Thoracic aorta (tissue), 2 donors: ENCODE results near the gene GNG7. TPM values are rescaled to one million over a fixed set of nuclear protein-coding genes. Genes with fewer than 3 reads are reported as not detected.

Experiments
- ATAC-seq: fragments of 150-250 bp; one replicate; pipeline ENCODE4 v1.8.0; 2017; ENCODE audit warnings: low read depth; ENCODE audit not compliant: insufficient number of reproducible peaks, low FRiP score
- DNase-seq: peaks from one replicate; pipeline ENCODE4 v3.0.0-alpha.2; 2020; ENCODE audit warnings: low spot score
- H3K27ac ChIP-seq, 2 donors: fragments of 200-600 bp; sonication (generic); 1 replicate in 1 of 2; 2 replicates in 1 of 2; pipeline ENCODE4 v1.5.1; 2016; ENCODE audit warnings: mild to moderate bottlenecking in 2 of 2, moderate library complexity in 2 of 2
- H3K27me3 ChIP-seq: fragments of 200-600 bp; sonication (generic); replicated peaks from 2 replicates; pipeline ENCODE4 v1.6.0; 2016; ENCODE audit warnings: mild to moderate bottlenecking; ENCODE audit not compliant: insufficient read depth
- H3K36me3 ChIP-seq: fragments of 200-600 bp; sonication (generic); one replicate; pipeline ENCODE4 v1.5.1; 2016
- H3K4me1 ChIP-seq, 2 donors: fragments of 200-600 bp; sonication (generic); 1 replicate in 1 of 2; 2 replicates in 1 of 2; pipeline versions ENCODE4 v1.5.1 to v1.6.0; 2016; ENCODE audit warnings: low read depth in 2 of 2, mild to moderate bottlenecking in 1 of 2; ENCODE audit not compliant: control insufficient read depth in 1 of 2
- H3K4me3 ChIP-seq: fragments of 200-600 bp; sonication (generic); 2 replicates; pipeline ENCODE4 v1.5.1; 2016; ENCODE audit warnings: mild to moderate bottlenecking
- H3K9me3 ChIP-seq: fragments of 200-600 bp; sonication (generic); 2 replicates; pipeline ENCODE4 v1.5.1; 2016
- CTCF ChIP-seq: fragments of 200-600 bp; sonication (generic); IDR thresholded peaks from one replicate; pipeline ENCODE4 v1.5.1; 2019; ENCODE audit warnings: antibody characterized with exemption
- total RNA-seq, 2 donors: library from RNA; depleted of rRNA; stranded (reverse); fragments of >200 nt; gene quantifications; one replicate each; pipeline versions ENCODE4 v1.1.0 to v1.2.3, GENCODE V29; 2016

GNG7 gene
- total RNA-seq, 2 donors from 2014 or later: 2.3 to 3.2 TPM

DNA sequence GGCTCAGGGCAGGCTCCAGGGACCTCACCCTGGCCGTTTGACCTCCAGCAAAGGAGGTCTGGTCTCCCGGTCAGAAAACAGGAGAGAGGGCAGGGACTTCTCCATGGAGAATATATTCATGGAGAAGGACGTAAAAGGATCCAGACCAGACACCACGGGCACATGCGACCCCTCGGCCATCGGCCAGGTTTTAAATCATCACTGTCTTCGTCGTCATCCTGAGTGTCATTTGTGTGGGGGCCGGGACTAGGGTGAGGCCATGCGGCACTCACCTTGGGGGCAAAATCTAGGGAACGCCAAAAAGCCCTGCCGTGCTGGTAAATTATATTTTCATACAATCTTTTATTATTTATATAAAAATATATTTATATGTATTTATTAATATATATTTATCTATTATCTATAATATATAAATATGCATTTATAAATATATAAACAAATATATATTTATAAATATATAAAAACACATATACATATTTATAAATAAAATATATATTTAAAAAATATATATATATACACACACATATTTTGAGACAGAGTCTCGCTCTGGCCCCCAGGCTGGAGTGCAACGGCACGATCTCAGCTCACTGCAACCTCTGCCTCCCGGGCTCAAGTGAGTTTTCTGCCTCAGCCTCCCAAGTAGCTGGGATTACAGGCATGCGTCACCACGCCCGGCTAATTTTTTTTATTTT is 151.2 kb downstream of the GNG7 start:
- no peak overlapping the region for H3K27ac ChIP-seq

DNA sequence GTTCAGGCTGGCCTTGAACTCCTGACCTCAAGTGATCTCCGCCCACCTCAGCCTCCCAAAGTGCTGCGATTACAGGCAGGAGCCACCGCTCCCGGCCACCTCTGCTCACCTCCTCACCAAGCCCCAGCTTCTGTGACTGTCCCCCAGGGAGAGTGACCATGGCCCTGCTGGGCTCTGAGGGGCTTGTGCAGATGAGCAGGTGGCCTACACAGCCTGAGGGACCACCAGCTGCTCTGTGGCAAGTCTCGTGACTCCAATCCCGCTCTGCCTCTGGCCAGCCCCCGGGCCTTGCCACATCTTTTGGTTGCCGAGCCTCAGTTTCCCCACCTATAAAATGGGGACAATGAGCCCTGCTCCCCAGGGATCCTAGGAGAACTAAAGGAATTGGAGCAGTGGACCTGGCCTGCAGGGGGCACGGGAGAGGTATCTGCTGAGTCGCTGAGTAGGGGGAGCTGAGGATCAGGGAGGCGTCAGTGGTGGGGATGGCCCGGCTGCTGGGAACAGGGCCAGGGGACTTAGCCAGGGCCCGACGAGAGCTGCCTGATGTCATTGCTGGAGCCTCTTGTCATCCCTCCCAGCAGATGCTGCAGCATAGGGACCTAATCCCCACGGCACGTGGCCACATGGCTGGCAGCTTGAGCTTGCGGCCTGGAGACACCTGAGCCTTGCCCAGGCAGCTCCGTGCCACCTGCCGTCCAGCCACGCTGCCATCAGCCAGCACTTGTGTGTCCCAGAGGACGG is 151.9 kb downstream of the GNG7 start:
- ATAC-seq (no peak), DNase-seq (no peak)
- peak overlapping the region in 1 of 2 donors; percentile 19 for H3K27ac ChIP-seq
- H3K27me3 ChIP-seq: no peaks in the 10 kb centered on the region
- TF ChIP-seq CTCF: no peak
- H3K36me3 ChIP-seq: no peaks in the 10 kb centered on the region
- H3K9me3 ChIP-seq: no peaks in the 10 kb centered on the region
- H3K4me1 ChIP-seq: peaks cover 26 to 34% of the 10 kb centered on the region in 2 donors
- H3K4me3 ChIP-seq: no peak overlapping the region

More for the DNA sequence above, 151.2 kb downstream of the GNG7 start:
- no peaks in the 10 kb centered on the region for H3K9me3 ChIP-seq
- H3K4me3 ChIP-seq: no peak overlapping the region
- H3K27me3 ChIP-seq: no peaks in the 10 kb centered on the region
- no peak for ATAC-seq
- H3K36me3 ChIP-seq: no peaks in the 10 kb centered on the region
- no peak for DNase-seq
- H3K4me1 ChIP-seq: peaks cover 19 to 30% of the 10 kb centered on the region in 2 donors
- TF ChIP-seq CTCF: no peak

DNA sequence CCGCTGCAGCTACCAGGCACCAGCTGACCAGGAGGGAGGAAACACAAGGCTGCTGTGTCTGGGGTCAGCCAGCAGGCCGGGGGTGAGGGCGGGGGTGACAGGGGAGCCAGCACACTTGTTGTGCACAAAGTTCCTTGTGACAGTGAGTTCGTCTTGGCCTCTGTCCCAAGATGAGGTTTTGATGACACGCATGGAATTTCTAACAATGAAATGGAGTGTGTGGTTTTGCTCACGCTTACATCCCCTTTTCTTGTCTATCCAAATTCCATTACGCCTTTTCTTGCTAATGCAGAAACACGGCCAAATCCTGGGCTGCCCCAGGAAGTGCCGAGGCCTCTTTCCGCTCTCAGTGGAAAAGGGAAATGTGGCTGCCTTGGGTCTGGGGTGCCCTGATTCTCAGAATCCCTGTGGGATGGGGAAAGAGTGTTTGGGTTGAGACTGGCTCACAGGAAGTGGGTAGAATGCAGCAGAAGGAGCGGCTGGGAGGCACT is 152.7 kb downstream of the GNG7 start:
- Histone ChIP-seq H3K27me3 (no peaks in the 10 kb centered on the region), H3K36me3 (no peaks in the 10 kb centered on the region), H3K9me3 (no peaks in the 10 kb centered on the region), H3K4me1 (peaks cover 27 to 34% of the 10 kb centered on the region in 2 donors), H3K4me3 (no peak overlapping the region), H3K27ac (peak overlapping the region in 1 of 2 donors; percentile 19)
- TF ChIP-seq CTCF: no peak
- DNase-seq: no peak
- ATAC-seq: no peak

DNA sequence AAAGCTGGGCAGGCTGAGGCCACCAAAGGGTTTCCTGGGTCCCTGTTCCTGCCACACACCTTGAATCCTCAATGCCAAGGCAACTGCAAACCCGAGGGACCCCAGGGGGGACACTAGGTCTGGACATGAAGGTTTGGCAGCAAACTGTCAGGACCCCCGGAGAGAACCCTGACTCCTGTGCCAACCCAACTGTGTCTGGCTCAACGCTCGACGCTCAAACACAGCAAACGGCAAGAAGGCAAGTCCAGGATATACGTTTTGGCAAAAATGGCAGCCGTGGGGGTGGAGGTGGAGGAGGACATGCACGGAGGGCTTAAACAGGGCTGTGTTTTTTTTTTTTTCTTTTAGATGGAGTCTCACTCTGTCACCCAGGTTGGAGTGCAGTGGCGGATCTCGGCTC is 153.5 kb downstream of the GNG7 start:
- no peak overlapping the region for H3K4me3 ChIP-seq
- no peaks in the 10 kb centered on the region for H3K36me3 ChIP-seq
- peaks cover 31 to 38% of the 10 kb centered on the region in 2 donors for H3K4me1 ChIP-seq
- H3K27me3 ChIP-seq: no peaks in the 10 kb centered on the region
- TF ChIP-seq CTCF: no peak
- H3K9me3 ChIP-seq: no peaks in the 10 kb centered on the region
- no peak for DNase-seq
- ATAC-seq: no peak
- no peak overlapping the region for H3K27ac ChIP-seq

DNA sequence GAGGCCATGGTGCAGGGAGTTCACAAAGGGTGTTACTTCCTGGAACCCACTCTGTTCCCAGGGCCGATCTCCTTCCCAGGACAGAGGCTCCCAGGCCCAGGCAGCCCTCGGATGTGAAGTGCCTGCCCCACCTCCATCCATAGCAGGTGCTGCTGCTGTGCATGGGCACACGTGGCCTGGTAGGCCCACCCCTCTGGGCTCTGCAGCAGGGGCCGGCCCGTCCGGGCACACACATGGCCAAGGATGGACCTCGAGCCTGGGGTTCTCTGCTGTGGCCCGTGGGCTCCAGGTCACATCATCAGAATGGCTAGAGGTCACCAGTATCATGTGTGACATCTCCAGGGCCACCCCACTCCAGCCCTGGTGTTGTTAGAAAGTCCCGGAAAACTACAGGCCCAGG is 154.8 kb downstream of the GNG7 start:
- Histone ChIP-seq H3K27me3 (no peaks in the 10 kb centered on the region), H3K36me3 (no peaks in the 10 kb centered on the region), H3K4me3 (no peak overlapping the region), H3K27ac (peak overlapping the region; percentile 91 to 94), H3K4me1 (peaks cover 41 to 49% of the 10 kb centered on the region in 2 donors), H3K9me3 (no peaks in the 10 kb centered on the region)
- no peak for TF ChIP-seq CTCF
- ATAC-seq: no peak
- DNase-seq: no peak
